T-helper 2 cell treated with Interferon-gamma antibody and Interleukin-4, amounts not matched to agents 100 ng/mL and 5 ng/mL, for 36 hours (primary cell): ENCODE data around the gene GGPS1. TPM values are rescaled to one million over a fixed set of nuclear protein-coding genes. Genes with fewer than 3 reads are reported as not detected.
"Not testable (repeated sequence)": the region's sequence is repeated elsewhere in the genome, so short reads cannot be mapped to it uniquely, and the experiment has no call there.

Source experiments
- intact Hi-C: fragments of 100-400 bp; cut with micrococcal nuclease; formaldehyde crosslinking; loops from one replicate; pipeline ENCODE4 v1.15.1; 2023
- total RNA-seq: library from RNA; stranded (reverse); gene quantifications from 2 replicates; pipeline ENCODE4 v1.2.3, GENCODE V29; 2022

Gene GGPS1
- total RNA-seq, 1 donor from 2014 or later = 24.5 TPM

GRCh38 chr1:235304549-235305451, 23.6 kb upstream of the GGPS1 start:
- intact Hi-C loops = loop anchor here (2.0 kb wide), 1 partner anchor 22 kb away; no protein-coding TSS in a partner anchor

GRCh38 chr1:235307158-235308124, 20.9 kb upstream of the GGPS1 start:
- intact Hi-C loops = no loop called here

- intact Hi-C loops = not testable (repeated sequence)
Observed at GRCh38 chr1:235309206-235309605, 19.2 kb upstream of the GGPS1 start.

GRCh38 chr1:235313262-235313661, 15.1 kb upstream of the GGPS1 start:
- intact Hi-C loops = no loop called here

GRCh38 chr1:235313931-235314678, 14.3 kb upstream of the GGPS1 start:
- intact Hi-C loops = no loop called here

- intact Hi-C loops = no loop called here
Observed at GRCh38 chr1:235315173-235315572, 13.2 kb upstream of the GGPS1 start.

GRCh38 chr1:235315735-235316134, 12.6 kb upstream of the GGPS1 start:
- intact Hi-C loops = no loop called here

- intact Hi-C loops = no loop called here
Observed at GRCh38 chr1:235317168-235317567, 11.2 kb upstream of the GGPS1 start.

- intact Hi-C loops = no loop called here
Observed at GRCh38 chr1:235319255-235319654, 9.1 kb upstream of the GGPS1 start.

GRCh38 chr1:235320521-235321179, 7.7 kb upstream of the GGPS1 start:
- intact Hi-C loops = no loop called here

- intact Hi-C loops = no loop called here
Observed at GRCh38 chr1:235324296-235324695, 4.1 kb upstream of the GGPS1 start.

GRCh38 chr1:235325139-235325538, 3.2 kb upstream of the GGPS1 start:
- intact Hi-C loops = loop anchor here (5.0 kb wide), 3 partner anchors 118 to 848 kb away; partner anchors contain the start of gene TARBP1

- intact Hi-C loops = loop anchor here (2.0 to 5.0 kb wide), 4 partner anchors 21 to 849 kb away; partner anchors contain the start of gene TARBP1
Observed at GRCh38 chr1:235325854-235326253, 2.5 kb upstream of the GGPS1 start.

- intact Hi-C loops = loop anchor here (2.0 to 5.0 kb wide), 4 partner anchors 22 to 850 kb away; partner anchors contain the start of gene TARBP1
Observed at GRCh38 chr1:235326719-235327558, 1.4 kb upstream of the GGPS1 start.

- intact Hi-C loops = loop anchor here (1.0 to 5.0 kb wide), 18 partner anchors 10 to 954 kb away; partner anchors contain the start of genes B3GALNT2, COA6, IRF2BP2 and RBM34
Observed at GRCh38 chr1:235327559-235328270, 655 bp upstream of the GGPS1 start, which contains the start of gene ARID4B. ARID4B (minus strand) TSS chr1:235328179; CDS start chr1:235326919, 1,260 bp downstream.

- intact Hi-C loops = loop anchor here (2.0 to 5.0 kb wide), 8 partner anchors 77 to 852 kb away; partner anchors contain the start of gene TARBP1
Observed at GRCh38 chr1:235329139-235329902, 951 bp downstream of the GGPS1 start.

GRCh38 chr1:235330918-235331285, 2.5 kb downstream of the GGPS1 start:
- intact Hi-C loops = no loop called here

GRCh38 chr1:235331401-235331800, 3.0 kb downstream of the GGPS1 start:
- intact Hi-C loops = no loop called here
